Measurements from ENCODE around the gene CYP3A5. TPM values are rescaled to one million over a fixed set of nuclear protein-coding genes. Genes with fewer than 3 reads are reported as not detected.

The CYP3A5 gene
- total and polyA plus RNA-seq, 9 of the 15 experiments (the other 6 are each of a cell fraction or from before 2014, with no cell fraction given) = 0.73 to 2.8 (median 1.5) TPM

DNA sequence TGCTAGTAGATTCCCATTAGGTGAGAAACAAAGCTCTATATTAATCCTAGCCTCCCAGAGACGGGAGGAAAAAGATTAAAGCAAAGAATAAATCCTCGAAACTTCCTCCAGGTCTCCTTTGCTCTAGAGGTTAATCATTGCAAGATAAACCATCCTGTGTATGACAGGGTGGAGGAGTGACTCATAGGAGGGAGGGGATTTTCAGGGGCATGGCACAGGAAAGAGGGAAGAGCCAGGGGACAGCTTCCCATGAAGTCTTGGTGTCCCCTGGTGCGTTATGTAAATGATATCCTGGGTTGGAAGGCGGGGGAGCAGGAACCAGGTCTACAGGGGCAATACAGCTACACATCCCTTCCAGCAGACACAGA, 780 bp downstream of the CYP3A5 start (continued):
- TF ChIP-seq, protein P1, sequence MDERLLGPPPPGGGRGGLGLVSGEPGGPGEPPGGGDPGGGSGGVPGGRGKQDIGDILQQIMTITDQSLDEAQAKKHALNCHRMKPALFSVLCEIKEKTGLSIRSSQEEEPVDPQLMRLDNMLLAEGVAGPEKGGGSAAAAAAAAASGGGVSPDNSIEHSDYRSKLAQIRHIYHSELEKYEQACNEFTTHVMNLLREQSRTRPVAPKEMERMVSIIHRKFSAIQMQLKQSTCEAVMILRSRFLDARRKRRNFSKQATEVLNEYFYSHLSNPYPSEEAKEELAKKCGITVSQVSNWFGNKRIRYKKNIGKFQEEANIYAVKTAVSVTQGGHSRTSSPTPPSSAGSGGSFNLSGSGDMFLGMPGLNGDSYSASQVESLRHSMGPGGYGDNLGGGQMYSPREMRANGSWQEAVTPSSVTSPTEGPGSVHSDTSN (CRISPR knock-in tag; IDR thresholded peaks at IDR 0.05; ENCODE audit: low read depth) = no peak
- TF ChIP-seq, protein P1 (tag; conservative IDR thresholded peaks at IDR 0.05; ENCODE audit: low read depth) = 0 out of 2 replicates have a peak, but pooled peaks have one; percentile 62
- no peak for TF ChIP-seq DIDO1 (tag; IDR thresholded peaks at IDR 0.05; ENCODE audit: low read depth)
- no peak for TF ChIP-seq IFI16 (CRISPR knock-in tag; IDR thresholded peaks at IDR 0.05)
- no peak for TF ChIP-seq SMC3 (conservative IDR thresholded peaks at IDR 0.05; ENCODE audit: insufficient read depth, low read depth, low read length)
- no peak for TF ChIP-seq RBM17 (IDR thresholded peaks at IDR 0.05; ENCODE audit: borderline replicate concordance, low read depth, low read length)
- TF ChIP-seq, protein P2, sequence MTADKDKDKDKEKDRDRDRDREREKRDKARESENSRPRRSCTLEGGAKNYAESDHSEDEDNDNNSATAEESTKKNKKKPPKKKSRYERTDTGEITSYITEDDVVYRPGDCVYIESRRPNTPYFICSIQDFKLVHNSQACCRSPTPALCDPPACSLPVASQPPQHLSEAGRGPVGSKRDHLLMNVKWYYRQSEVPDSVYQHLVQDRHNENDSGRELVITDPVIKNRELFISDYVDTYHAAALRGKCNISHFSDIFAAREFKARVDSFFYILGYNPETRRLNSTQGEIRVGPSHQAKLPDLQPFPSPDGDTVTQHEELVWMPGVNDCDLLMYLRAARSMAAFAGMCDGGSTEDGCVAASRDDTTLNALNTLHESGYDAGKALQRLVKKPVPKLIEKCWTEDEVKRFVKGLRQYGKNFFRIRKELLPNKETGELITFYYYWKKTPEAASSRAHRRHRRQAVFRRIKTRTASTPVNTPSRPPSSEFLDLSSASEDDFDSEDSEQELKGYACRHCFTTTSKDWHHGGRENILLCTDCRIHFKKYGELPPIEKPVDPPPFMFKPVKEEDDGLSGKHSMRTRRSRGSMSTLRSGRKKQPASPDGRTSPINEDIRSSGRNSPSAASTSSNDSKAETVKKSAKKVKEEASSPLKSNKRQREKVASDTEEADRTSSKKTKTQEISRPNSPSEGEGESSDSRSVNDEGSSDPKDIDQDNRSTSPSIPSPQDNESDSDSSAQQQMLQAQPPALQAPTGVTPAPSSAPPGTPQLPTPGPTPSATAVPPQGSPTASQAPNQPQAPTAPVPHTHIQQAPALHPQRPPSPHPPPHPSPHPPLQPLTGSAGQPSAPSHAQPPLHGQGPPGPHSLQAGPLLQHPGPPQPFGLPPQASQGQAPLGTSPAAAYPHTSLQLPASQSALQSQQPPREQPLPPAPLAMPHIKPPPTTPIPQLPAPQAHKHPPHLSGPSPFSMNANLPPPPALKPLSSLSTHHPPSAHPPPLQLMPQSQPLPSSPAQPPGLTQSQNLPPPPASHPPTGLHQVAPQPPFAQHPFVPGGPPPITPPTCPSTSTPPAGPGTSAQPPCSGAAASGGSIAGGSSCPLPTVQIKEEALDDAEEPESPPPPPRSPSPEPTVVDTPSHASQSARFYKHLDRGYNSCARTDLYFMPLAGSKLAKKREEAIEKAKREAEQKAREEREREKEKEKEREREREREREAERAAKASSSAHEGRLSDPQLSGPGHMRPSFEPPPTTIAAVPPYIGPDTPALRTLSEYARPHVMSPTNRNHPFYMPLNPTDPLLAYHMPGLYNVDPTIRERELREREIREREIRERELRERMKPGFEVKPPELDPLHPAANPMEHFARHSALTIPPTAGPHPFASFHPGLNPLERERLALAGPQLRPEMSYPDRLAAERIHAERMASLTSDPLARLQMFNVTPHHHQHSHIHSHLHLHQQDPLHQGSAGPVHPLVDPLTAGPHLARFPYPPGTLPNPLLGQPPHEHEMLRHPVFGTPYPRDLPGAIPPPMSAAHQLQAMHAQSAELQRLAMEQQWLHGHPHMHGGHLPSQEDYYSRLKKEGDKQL (CRISPR knock-in tag; IDR thresholded peaks at IDR 0.05; ENCODE audit: borderline replicate concordance) = no peak
- no peak for TF ChIP-seq PHB2 (IDR thresholded peaks at IDR 0.05; ENCODE audit: low read depth)
- peak in 1 of 2 experiments; percentile 53; a peak in 2 of 4 replicates for TF ChIP-seq HDAC1 (IDR thresholded peaks at IDR 0.05)
- TF ChIP-seq RHOXF2B (CRISPR knock-in tag; conservative IDR thresholded peaks at IDR 0.05) = no peak
- TF ChIP-seq ZNF354B (CRISPR knock-in tag; IDR thresholded peaks at IDR 0.05) = no peak
- TF ChIP-seq, protein P3, sequence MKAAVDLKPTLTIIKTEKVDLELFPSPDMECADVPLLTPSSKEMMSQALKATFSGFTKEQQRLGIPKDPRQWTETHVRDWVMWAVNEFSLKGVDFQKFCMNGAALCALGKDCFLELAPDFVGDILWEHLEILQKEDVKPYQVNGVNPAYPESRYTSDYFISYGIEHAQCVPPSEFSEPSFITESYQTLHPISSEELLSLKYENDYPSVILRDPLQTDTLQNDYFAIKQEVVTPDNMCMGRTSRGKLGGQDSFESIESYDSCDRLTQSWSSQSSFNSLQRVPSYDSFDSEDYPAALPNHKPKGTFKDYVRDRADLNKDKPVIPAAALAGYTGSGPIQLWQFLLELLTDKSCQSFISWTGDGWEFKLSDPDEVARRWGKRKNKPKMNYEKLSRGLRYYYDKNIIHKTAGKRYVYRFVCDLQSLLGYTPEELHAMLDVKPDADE (conservative IDR thresholded peaks at IDR 0.05; ENCODE audit: control insufficient read depth, low read depth, low read length) = no peak
- peak; percentile 57 for TF ChIP-seq JUNB (CRISPR knock-in tag; conservative IDR thresholded peaks at IDR 0.05)
- no peak for TF ChIP-seq NFXL1 (CRISPR knock-in tag; IDR thresholded peaks at IDR 0.05)
- TF ChIP-seq CSDE1 (IDR thresholded peaks at IDR 0.05) = no peak
- TF ChIP-seq BRCA1 (IDR thresholded peaks at IDR 0.05) = no peak
- TF ChIP-seq BRCA1 (CRISPR knock-in tag; IDR thresholded peaks at IDR 0.05) = no peak
- TF ChIP-seq NFYB (IDR thresholded peaks at IDR 0.05; ENCODE audit: extremely low read depth, insufficient read length) = no peak

All from K562 (cell line).